Measurements from ENCODE around the gene AHCTF1.

AHCTF1 gene

GRCh38 chr1:246931549-246932365, at the start of gene AHCTF1:
AHCTF1 (minus strand) TSS chr1:246931948; CDS start chr1:246918370, 13,578 bp downstream.
- H3K4me1 ChIP-seq (ENCODE audit: low read length), result peaks cover 10% of the 10 kb centered on the region
- H3K27ac ChIP-seq (ENCODE audit: low read length), result peak within 1 kb of the TSS; percentile 85
- H3K79me2 ChIP-seq (ENCODE audit: low read length), result peaks cover 50% of the 10 kb centered on the region
- no peaks in the 10 kb centered on the region for H3K27me3 ChIP-seq (ENCODE audit: low read depth, low read length)
- peaks cover 21% of the 10 kb centered on the region for H3K36me3 ChIP-seq (replicated peaks; ENCODE audit: low read depth, low read length)
- peaks cover 14% of the 10 kb centered on the region for H4K20me1 ChIP-seq (ENCODE audit: insufficient read depth, low read length)
- no peaks in the 10 kb centered on the region for H3K9me3 ChIP-seq (ENCODE audit: insufficient read depth, low read length)
- H2AFZ ChIP-seq (ENCODE audit: low read depth, low read length), result peak within 1 kb of the TSS; percentile 88
- H3K4me3 ChIP-seq (ENCODE audit: low read length), result peak within 1 kb of the TSS; percentile 87
- H3K9ac ChIP-seq (ENCODE audit: low read length), result peak within 1 kb of the TSS; percentile 95
- TF ChIP-seq, protein P1, sequence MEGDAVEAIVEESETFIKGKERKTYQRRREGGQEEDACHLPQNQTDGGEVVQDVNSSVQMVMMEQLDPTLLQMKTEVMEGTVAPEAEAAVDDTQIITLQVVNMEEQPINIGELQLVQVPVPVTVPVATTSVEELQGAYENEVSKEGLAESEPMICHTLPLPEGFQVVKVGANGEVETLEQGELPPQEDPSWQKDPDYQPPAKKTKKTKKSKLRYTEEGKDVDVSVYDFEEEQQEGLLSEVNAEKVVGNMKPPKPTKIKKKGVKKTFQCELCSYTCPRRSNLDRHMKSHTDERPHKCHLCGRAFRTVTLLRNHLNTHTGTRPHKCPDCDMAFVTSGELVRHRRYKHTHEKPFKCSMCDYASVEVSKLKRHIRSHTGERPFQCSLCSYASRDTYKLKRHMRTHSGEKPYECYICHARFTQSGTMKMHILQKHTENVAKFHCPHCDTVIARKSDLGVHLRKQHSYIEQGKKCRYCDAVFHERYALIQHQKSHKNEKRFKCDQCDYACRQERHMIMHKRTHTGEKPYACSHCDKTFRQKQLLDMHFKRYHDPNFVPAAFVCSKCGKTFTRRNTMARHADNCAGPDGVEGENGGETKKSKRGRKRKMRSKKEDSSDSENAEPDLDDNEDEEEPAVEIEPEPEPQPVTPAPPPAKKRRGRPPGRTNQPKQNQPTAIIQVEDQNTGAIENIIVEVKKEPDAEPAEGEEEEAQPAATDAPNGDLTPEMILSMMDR (IDR thresholded peaks at IDR 0.05; ENCODE audit: low read depth, low read length), result no peak
- no peak for TF ChIP-seq EZH2phosphoT487 (IDR thresholded peaks at IDR 0.05; ENCODE audit: low read depth)
- peak within 1 kb of the TSS; percentile 91 for H3K4me2 ChIP-seq (ENCODE audit: low read length)

DNA sequence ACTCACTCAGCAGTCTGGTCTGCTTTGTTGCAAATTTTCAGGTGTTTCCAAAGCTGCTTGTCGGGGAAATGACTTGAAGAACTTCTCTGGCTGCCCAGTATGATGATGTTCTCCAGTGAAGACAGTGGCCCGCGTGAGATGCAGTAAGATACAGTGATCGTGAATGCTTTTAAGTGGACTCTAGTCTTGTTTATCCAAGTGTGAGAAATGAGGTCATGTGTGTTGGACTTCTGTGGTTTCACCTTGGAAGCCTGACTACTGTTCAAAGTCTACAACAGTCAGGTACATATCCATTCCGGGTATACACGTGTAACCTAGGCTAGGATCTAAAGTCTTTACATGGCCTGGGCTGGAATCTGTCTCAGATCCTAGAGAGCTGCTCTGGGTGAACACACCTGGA, 47.0 kb upstream of the AHCTF1 start:
- TF ChIP-seq EZH2phosphoT487 (IDR thresholded peaks at IDR 0.05; ENCODE audit: low read depth), result no peak
- TF ChIP-seq, protein P1 (IDR thresholded peaks at IDR 0.05; ENCODE audit: low read depth, low read length), result no peak
- H3K27ac ChIP-seq (ENCODE audit: low read length), result no peak overlapping the region
- H3K4me1 ChIP-seq (ENCODE audit: low read length), result no peaks in the 10 kb centered on the region
- H3K79me2 ChIP-seq (ENCODE audit: low read length), result no peaks in the 10 kb centered on the region
- no peak overlapping the region for H3K4me3 ChIP-seq (ENCODE audit: low read length)
- no peaks in the 10 kb centered on the region for H3K27me3 ChIP-seq (ENCODE audit: low read depth, low read length)
- H3K9ac ChIP-seq (ENCODE audit: low read length), result no peak overlapping the region
- peaks cover 76% of the 10 kb centered on the region for H3K9me3 ChIP-seq (ENCODE audit: insufficient read depth, low read length)
- no peak overlapping the region for H2AFZ ChIP-seq (ENCODE audit: low read depth, low read length)
- H3K36me3 ChIP-seq (replicated peaks; ENCODE audit: low read depth, low read length), result peaks cover 88% of the 10 kb centered on the region
- no peak overlapping the region for H3K4me2 ChIP-seq (ENCODE audit: low read length)
- H4K20me1 ChIP-seq (ENCODE audit: insufficient read depth, low read length), result no peaks in the 10 kb centered on the region

DNA sequence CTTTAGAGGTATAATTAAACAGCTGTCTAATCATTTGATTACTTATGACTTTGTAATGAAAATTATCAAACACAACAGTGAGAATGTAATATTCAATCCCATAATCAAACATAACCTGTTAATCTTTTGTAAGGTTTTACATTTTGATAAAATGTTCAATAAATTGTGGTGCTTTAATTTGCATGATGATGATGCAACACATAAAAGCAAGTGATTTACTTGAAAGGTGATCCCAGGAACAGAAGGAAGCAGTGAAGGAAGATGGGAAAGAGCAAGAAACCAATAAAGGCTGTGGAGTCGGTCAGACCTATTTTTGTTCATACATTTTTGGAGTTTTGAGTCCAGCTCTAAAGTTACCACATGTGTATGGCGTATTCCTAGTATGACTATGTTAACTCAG, 46.5 kb upstream of the AHCTF1 start:
- no peaks in the 10 kb centered on the region for H3K4me1 ChIP-seq (ENCODE audit: low read length)
- H3K27ac ChIP-seq (ENCODE audit: low read length), result no peak overlapping the region
- H3K9me3 ChIP-seq (ENCODE audit: insufficient read depth, low read length), result peaks cover 76% of the 10 kb centered on the region
- H3K9ac ChIP-seq (ENCODE audit: low read length), result no peak overlapping the region
- peaks cover 88% of the 10 kb centered on the region for H3K36me3 ChIP-seq (replicated peaks; ENCODE audit: low read depth, low read length)
- H3K4me2 ChIP-seq (ENCODE audit: low read length), result no peak overlapping the region
- H2AFZ ChIP-seq (ENCODE audit: low read depth, low read length), result no peak overlapping the region
- no peaks in the 10 kb centered on the region for H4K20me1 ChIP-seq (ENCODE audit: insufficient read depth, low read length)
- H3K79me2 ChIP-seq (ENCODE audit: low read length), result no peaks in the 10 kb centered on the region
- no peak overlapping the region for H3K4me3 ChIP-seq (ENCODE audit: low read length)
- TF ChIP-seq, protein P1 (IDR thresholded peaks at IDR 0.05; ENCODE audit: low read depth, low read length), result no peak
- TF ChIP-seq EZH2phosphoT487 (IDR thresholded peaks at IDR 0.05; ENCODE audit: low read depth), result no peak
- H3K27me3 ChIP-seq (ENCODE audit: low read depth, low read length), result no peaks in the 10 kb centered on the region

- Histone ChIP-seq H3K4me2 (ENCODE audit: low read length) (no peak overlapping the region), H3K27ac (ENCODE audit: low read length) (no peak overlapping the region), H3K79me2 (ENCODE audit: low read length) (no peaks in the 10 kb centered on the region), H3K27me3 (ENCODE audit: low read depth, low read length) (no peaks in the 10 kb centered on the region), H2AFZ (ENCODE audit: low read depth, low read length) (no peak overlapping the region), H3K9ac (ENCODE audit: low read length) (no peak overlapping the region), H3K4me1 (ENCODE audit: low read length) (no peaks in the 10 kb centered on the region), H4K20me1 (ENCODE audit: insufficient read depth, low read length) (no peaks in the 10 kb centered on the region), H3K36me3 (replicated peaks; ENCODE audit: low read depth, low read length) (peaks cover 84% of the 10 kb centered on the region), H3K4me3 (ENCODE audit: low read length) (no peak overlapping the region), H3K9me3 (ENCODE audit: insufficient read depth, low read length) (peaks cover 73% of the 10 kb centered on the region)
- TF ChIP-seq, protein P1 (IDR thresholded peaks at IDR 0.05; ENCODE audit: low read depth, low read length), result no peak
- TF ChIP-seq EZH2phosphoT487 (IDR thresholded peaks at IDR 0.05; ENCODE audit: low read depth), result no peak
These were observed 40.2 kb upstream of the AHCTF1 start for GRCh38 chr1:246971969-246972368.

Measured in OCI-LY3 (cell line).